Suprapubic skin (tissue), 4 donors: ENCODE data around the gene SHISA3.

Experiments
- EP300 ChIP-seq: sonication (generic); formaldehyde crosslinking; IDR thresholded peaks from one replicate; pipeline ENCODE4 v1.6.1; 2017; ENCODE audit warnings: antibody characterized with exemption
- POLR2A ChIP-seq, 2 donors: fragments of 450-650 bp; IDR thresholded peaks; one replicate each; pipeline ENCODE4 v1.6.1; 2017; ENCODE audit warnings: antibody characterized with exemption in 2 of 2, mild to moderate bottlenecking in 2 of 2, moderate library complexity in 2 of 2
- POLR2AphosphoS5 ChIP-seq, 3 donors: sonication (generic); formaldehyde crosslinking; IDR thresholded peaks; one replicate each; pipeline ENCODE4 v1.6.1; 2017; ENCODE audit warnings: antibody characterized with exemption in 3 of 3
- TF ChIP-seq, protein P1 (sequence below), 2 donors: fragments of 200-600 bp in 1 of 2; fragments of 450-650 bp in 1 of 2; sonication (generic) in 1 of 2; IDR thresholded peaks; one replicate each; pipeline ENCODE4 v1.5.1; 2016 to 2019; ENCODE audit warnings: antibody characterized with exemption in 2 of 2, mild to moderate bottlenecking in 1 of 2, moderate library complexity in 1 of 2

GRCh38 chr4:42399393-42399792 is 2.1 kb downstream of the SHISA3 start:
- TF ChIP-seq, protein P1, sequence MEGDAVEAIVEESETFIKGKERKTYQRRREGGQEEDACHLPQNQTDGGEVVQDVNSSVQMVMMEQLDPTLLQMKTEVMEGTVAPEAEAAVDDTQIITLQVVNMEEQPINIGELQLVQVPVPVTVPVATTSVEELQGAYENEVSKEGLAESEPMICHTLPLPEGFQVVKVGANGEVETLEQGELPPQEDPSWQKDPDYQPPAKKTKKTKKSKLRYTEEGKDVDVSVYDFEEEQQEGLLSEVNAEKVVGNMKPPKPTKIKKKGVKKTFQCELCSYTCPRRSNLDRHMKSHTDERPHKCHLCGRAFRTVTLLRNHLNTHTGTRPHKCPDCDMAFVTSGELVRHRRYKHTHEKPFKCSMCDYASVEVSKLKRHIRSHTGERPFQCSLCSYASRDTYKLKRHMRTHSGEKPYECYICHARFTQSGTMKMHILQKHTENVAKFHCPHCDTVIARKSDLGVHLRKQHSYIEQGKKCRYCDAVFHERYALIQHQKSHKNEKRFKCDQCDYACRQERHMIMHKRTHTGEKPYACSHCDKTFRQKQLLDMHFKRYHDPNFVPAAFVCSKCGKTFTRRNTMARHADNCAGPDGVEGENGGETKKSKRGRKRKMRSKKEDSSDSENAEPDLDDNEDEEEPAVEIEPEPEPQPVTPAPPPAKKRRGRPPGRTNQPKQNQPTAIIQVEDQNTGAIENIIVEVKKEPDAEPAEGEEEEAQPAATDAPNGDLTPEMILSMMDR (IDR thresholded peaks at IDR 0.05), result no peak
- TF ChIP-seq POLR2A (IDR thresholded peaks at IDR 0.05), result no peak
- no peak for TF ChIP-seq POLR2AphosphoS5 (IDR thresholded peaks at IDR 0.05)
- TF ChIP-seq EP300, result no peak
